Gastroesophageal sphincter (tissue), 4 donors: Measurements from ENCODE around the gene C1orf174. TPM values are rescaled to one million over a fixed set of nuclear protein-coding genes. Genes with fewer than 3 reads are reported as not detected.

Experiments
- ATAC-seq: fragments of 150-250 bp; one replicate; pipeline ENCODE4 v1.9.1; 2016; ENCODE audit warnings: mild to moderate bottlenecking, moderate library complexity
- H3K27ac ChIP-seq, 4 donors: fragments of 200-600 bp; sonication (generic) in 3 of 4; 1 replicate in 3 of 4; 2 replicates in 1 of 4; pipeline ENCODE4 v1.5.1; 2016 to 2019
- H3K27me3 ChIP-seq: fragments of 200-600 bp; sonication (generic); one replicate; pipeline ENCODE4 v1.5.1; 2019
- H3K36me3 ChIP-seq, 2 donors: fragments of 200-600 bp; sonication (generic); one replicate each; pipeline ENCODE4 v1.5.1; 2019; ENCODE audit warnings: control low read depth in 1 of 2
- H3K4me1 ChIP-seq, 3 donors: fragments of 200-600 bp; sonication (generic); 1 replicate in 2 of 3; 2 replicates in 1 of 3; pipeline ENCODE4 v1.5.1; 2016 to 2019; ENCODE audit warnings: control low read depth in 2 of 3
- H3K4me3 ChIP-seq, 2 donors: fragments of 200-600 bp; sonication (generic); one replicate each; pipeline ENCODE4 v1.5.1; 2019; ENCODE audit warnings: mild to moderate bottlenecking in 1 of 2, moderate library complexity in 1 of 2
- H3K9me3 ChIP-seq, 3 donors: fragments of 200-600 bp; sonication (generic); one replicate each; pipeline ENCODE4 v1.5.1; 2017 to 2019; ENCODE audit warnings: control low read depth in 2 of 3
- EP300 ChIP-seq: sonication (generic); formaldehyde crosslinking; IDR thresholded peaks from one replicate; pipeline ENCODE4 v1.6.1; 2017; ENCODE audit warnings: antibody characterized with exemption, mild to moderate bottlenecking
- POLR2A ChIP-seq, 2 donors: fragments of 450-650 bp; IDR thresholded peaks; one replicate each; pipeline ENCODE4 v1.6.1; 2017; ENCODE audit warnings: antibody characterized with exemption in 2 of 2, mild to moderate bottlenecking in 2 of 2, moderate library complexity in 1 of 2
- POLR2AphosphoS5 ChIP-seq: sonication (generic); formaldehyde crosslinking; IDR thresholded peaks from one replicate; pipeline ENCODE4 v1.6.1; 2017; ENCODE audit warnings: antibody characterized with exemption
- WGBS, 2 donors: methylation state at CpG; one replicate each; pipeline ENCODE4 v1.1.5; 2018; ENCODE audit warnings: low coverage in 1 of 2; 5-methylcytosine and 5-hydroxymethylcytosine counted together
- total RNA-seq, 4 donors: library from RNA; depleted of rRNA; stranded (reverse); fragments of >200 nt; gene quantifications; one replicate each; pipeline ENCODE4 v1.1.0, GENCODE V29; 2016
- TF ChIP-seq, protein P1 (sequence below), 4 experiments: fragments of 200-600 bp in 2 of 4; fragments of 450-650 bp in 2 of 4; sonication (generic) in 1 of 4; IDR thresholded peaks; one replicate each; pipeline ENCODE4 v1.5.1; 2017 to 2019; ENCODE audit warnings: antibody characterized with exemption in 4 of 4, mild to moderate bottlenecking in 2 of 4, moderate library complexity in 2 of 4

Gene C1orf174
- total RNA-seq, 4 donors from 2014 or later, result 16.4 to 35.3 (median 26.7) TPM

DNA sequence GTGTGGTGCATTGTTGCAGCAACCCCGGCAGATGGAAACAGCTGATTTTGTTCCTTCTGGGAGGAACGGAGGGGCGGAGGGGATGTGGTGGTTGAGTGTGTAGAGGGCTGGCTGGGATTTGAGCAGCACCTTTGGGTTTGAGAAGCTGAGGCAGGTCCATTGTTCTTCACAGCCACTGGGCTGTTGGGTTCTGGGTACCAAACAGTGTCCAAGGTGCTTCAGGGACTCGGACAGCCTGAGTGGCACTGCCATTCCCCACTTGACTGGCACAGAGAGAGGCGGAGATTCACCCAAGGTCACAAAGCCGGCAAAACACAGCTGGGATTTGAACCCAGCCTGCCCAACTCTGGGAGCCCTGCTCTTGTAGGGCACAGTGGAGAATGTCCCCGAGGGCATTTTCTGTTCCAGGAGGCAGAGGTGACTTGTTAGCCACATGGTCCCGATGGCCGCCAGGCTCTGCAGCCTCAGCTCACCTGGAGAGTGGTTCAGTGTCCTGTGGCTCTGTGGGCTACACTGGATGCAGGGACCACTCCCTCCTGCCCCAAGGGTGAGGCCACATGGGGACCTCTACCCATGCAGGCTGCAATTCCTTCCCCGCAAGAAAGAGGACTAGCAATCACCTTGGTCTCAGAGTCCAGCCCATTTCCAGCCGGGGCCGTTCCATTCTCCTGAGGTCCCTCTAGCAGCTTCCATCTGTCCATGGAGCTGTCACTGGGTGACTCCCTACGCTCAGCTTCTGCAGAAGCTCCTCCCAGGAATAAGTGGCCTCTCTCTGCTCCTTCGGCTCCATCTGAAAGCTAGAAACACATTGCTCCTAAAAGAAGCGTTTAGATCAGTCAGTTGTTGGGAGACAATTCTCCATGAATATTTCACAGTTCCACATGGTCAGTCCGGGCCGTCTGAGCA is 31.2 kb upstream of the C1orf174 start:
- H3K27me3 ChIP-seq, result peaks cover 54% of the 10 kb centered on the region
- H3K36me3 ChIP-seq, result no peaks in the 10 kb centered on the region
- 46 to 47% methylated on average over 3 of the region's 17 CpGs for WGBS, 2 donors
- H3K9me3 ChIP-seq, result peaks cover 0 to 17% (median 0%) of the 10 kb centered on the region in 3 donors
- no peak for ATAC-seq
- no peak overlapping the region for H3K27ac ChIP-seq
- H3K4me1 ChIP-seq, result no peaks in the 10 kb centered on the region
- no peak overlapping the region for H3K4me3 ChIP-seq
- TF ChIP-seq EP300 (no peak), POLR2AphosphoS5 (no peak), POLR2A (IDR thresholded peaks at IDR 0.05) (no peak)
- TF ChIP-seq, protein P1, sequence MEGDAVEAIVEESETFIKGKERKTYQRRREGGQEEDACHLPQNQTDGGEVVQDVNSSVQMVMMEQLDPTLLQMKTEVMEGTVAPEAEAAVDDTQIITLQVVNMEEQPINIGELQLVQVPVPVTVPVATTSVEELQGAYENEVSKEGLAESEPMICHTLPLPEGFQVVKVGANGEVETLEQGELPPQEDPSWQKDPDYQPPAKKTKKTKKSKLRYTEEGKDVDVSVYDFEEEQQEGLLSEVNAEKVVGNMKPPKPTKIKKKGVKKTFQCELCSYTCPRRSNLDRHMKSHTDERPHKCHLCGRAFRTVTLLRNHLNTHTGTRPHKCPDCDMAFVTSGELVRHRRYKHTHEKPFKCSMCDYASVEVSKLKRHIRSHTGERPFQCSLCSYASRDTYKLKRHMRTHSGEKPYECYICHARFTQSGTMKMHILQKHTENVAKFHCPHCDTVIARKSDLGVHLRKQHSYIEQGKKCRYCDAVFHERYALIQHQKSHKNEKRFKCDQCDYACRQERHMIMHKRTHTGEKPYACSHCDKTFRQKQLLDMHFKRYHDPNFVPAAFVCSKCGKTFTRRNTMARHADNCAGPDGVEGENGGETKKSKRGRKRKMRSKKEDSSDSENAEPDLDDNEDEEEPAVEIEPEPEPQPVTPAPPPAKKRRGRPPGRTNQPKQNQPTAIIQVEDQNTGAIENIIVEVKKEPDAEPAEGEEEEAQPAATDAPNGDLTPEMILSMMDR (IDR thresholded peaks at IDR 0.05), result no peak

DNA sequence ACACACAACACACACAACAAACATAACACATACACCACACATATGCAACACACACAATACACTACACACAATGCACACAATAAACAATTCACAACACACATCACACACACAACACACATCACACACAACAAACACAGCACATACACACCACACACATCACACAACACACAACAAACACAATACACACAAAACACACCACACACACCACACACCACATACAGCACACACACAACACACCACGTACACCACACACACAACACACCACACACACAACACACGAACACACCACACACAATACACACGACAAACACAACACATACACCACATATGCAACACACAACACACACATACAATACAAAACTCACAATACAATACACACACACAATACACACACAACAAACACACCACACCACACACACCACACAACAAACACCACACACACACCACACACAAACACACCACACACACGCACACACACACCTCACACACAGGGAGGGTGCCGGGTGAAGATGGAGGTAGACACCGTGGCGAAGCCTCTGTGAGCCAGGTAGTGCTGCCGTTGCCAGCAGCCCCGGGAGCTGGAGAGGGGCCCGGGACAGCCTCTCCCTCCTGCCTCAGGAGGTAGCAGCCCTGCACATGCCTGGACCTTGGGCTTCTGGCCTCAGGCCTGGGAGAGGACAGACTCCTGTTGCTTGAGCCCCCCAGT is 30.4 kb upstream of the C1orf174 start:
- H3K36me3 ChIP-seq, result no peaks in the 10 kb centered on the region
- ATAC-seq, result no peak
- no peak overlapping the region for H3K27ac ChIP-seq
- H3K27me3 ChIP-seq, result peaks cover 57% of the 10 kb centered on the region
- H3K4me1 ChIP-seq, result no peaks in the 10 kb centered on the region
- no peak for TF ChIP-seq EP300
- TF ChIP-seq, protein P1 (IDR thresholded peaks at IDR 0.05), result no peak
- TF ChIP-seq POLR2A (IDR thresholded peaks at IDR 0.05), result no peak
- TF ChIP-seq POLR2AphosphoS5, result no peak
- WGBS, 2 donors, result 60 to 92% methylated on average over 1 to 4 of the region's 10 CpGs
- H3K9me3 ChIP-seq, result peaks cover 0 to 10% (median 0%) of the 10 kb centered on the region in 3 donors
- H3K4me3 ChIP-seq, result no peak overlapping the region

DNA sequence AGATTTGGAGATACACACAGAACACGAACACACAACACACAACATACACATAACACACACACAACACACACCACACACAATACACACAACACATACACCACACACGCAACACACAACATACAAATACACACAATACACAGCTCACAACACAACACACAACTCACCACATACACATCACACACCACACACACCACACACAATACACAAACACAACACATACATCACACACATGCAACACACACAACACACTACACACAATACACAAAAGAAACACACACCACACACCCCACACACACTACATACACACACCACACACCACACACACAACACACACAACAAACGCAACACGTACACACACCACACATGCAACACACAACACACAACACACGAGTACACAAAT is 29.1 kb upstream of the C1orf174 start:
- WGBS, 2 donors, result 67 to 75% methylated on average over 3 to 5 of the region's 5 CpGs
- Histone ChIP-seq H3K4me1 (no peaks in the 10 kb centered on the region), H3K4me3 (no peak overlapping the region), H3K36me3 (no peaks in the 10 kb centered on the region), H3K9me3 (no peaks in the 10 kb centered on the region), H3K27ac (no peak overlapping the region), H3K27me3 (peaks cover 64% of the 10 kb centered on the region)
- ATAC-seq, result no peak
- TF ChIP-seq POLR2AphosphoS5, result no peak
- no peak for TF ChIP-seq POLR2A (IDR thresholded peaks at IDR 0.05)
- no peak for TF ChIP-seq EP300
- TF ChIP-seq, protein P1 (IDR thresholded peaks at IDR 0.05), result no peak

DNA sequence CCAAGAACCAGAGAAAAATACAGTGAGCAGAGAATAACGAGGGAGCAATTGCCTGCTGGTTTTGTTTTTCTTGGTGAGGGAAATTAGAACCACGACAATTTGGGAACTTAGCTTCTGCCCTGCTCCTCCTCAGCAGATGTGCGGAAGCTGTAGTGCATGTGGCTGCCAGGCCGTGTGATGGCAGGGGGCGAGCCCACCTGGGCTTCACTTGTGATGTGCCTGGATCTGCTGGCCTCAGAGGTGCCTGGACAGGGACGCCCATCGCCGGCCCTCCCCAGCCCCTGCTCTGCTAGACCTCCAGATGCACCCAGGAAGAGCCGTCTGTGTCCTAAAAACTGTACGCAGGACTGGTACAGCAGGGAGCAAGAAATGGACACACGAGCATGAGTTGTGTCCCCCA is 28.5 kb upstream of the C1orf174 start:
- Histone ChIP-seq H3K4me1 (no peaks in the 10 kb centered on the region), H3K27ac (no peak overlapping the region), H3K36me3 (no peaks in the 10 kb centered on the region), H3K9me3 (no peaks in the 10 kb centered on the region), H3K4me3 (no peak overlapping the region), H3K27me3 (peaks cover 65% of the 10 kb centered on the region)
- WGBS, 2 donors, result 32% methylated on average over 3 of the region's 11 CpGs; no CpG with 5 or more reads in 1 of the 2 donors
- no peak for ATAC-seq
- TF ChIP-seq, protein P1 (IDR thresholded peaks at IDR 0.05), result no peak
- TF ChIP-seq POLR2AphosphoS5 (no peak), POLR2A (IDR thresholded peaks at IDR 0.05) (no peak), EP300 (no peak)
